Mucosa of descending colon (tissue), 3 donors: ENCODE results near the gene CEBPZ. TPM values are rescaled to one million over a fixed set of nuclear protein-coding genes. Genes with fewer than 3 reads are reported as not detected.

Experiments
- ATAC-seq: fragments of 200-7000 bp; cut with Tn5 transposase; one replicate; pipeline ENCODE4 v1.9.1; 2020; ENCODE audit warnings: mild to moderate bottlenecking, moderate library complexity
- DNase-seq, 3 donors: peaks; one replicate each; pipeline ENCODE4 v3.0.0-alpha.2; 2020
- H3K36me3 ChIP-seq: fragments of 200-600 bp; one replicate; pipeline ENCODE4 v1.8.0; 2021; ENCODE audit warnings: low read depth, mild to moderate bottlenecking
- H3K4me1 ChIP-seq: fragments of 200-600 bp; one replicate; pipeline ENCODE4 v1.8.0; 2021; ENCODE audit warnings: low read depth, mild to moderate bottlenecking
- H3K4me3 ChIP-seq: fragments of 200-600 bp; one replicate; pipeline ENCODE4 v1.8.0; 2021; ENCODE audit warnings: mild to moderate bottlenecking
- H3K9me3 ChIP-seq: fragments of 200-600 bp; one replicate; pipeline ENCODE4 v1.8.0; 2021; ENCODE audit warnings: mild to moderate bottlenecking
- intact Hi-C, 2 donors: fragments of 100-400 bp; cut with DNase I in 1 of 2; cut with micrococcal nuclease in 1 of 2; formaldehyde crosslinking; loops; one replicate each; pipeline versions ENCODE4 v1.11.0 to v1.11.1; 2022; cut with DNase I, micrococcal nuclease
- total RNA-seq, 3 donors: library from RNA; stranded (reverse); fragmentation: NEBNext Ultra II Directional in 2 of 3; extraction: Animal tissue kit (Norgen Biotek cat#: 25700) in 2 of 3; gene quantifications; one replicate each; pipeline versions ENCODE4 v1.2.1 to v1.2.4, GENCODE V29; 2021 to 2023
- TF ChIP-seq, protein P1 (sequence below): fragments of 200-600 bp; IDR thresholded peaks from one replicate; pipeline ENCODE4 v1.8.0; 2022; ENCODE audit warnings: antibody characterized with exemption, mild to moderate bottlenecking
- donor health status: DM: no; HTN: no; CAD: no; lungs with moderate emphysema.
- donor health status: DM: no; HTN: no; CAD: no.
- donor health status: DM: no; HTN: yes; CAD: no.

The CEBPZ gene
- total RNA-seq, 3 donors from 2014 or later: 30.8 to 51.5 (median 32.8) TPM

- Histone ChIP-seq H3K9me3 (no peaks in the 10 kb centered on the region), H3K4me1 (peaks cover 14% of the 10 kb centered on the region), H3K4me3 (no peak overlapping the region), H3K36me3 (no peaks in the 10 kb centered on the region)
- DNase-seq (no peak), ATAC-seq (no peak)
- TF ChIP-seq, protein P1, sequence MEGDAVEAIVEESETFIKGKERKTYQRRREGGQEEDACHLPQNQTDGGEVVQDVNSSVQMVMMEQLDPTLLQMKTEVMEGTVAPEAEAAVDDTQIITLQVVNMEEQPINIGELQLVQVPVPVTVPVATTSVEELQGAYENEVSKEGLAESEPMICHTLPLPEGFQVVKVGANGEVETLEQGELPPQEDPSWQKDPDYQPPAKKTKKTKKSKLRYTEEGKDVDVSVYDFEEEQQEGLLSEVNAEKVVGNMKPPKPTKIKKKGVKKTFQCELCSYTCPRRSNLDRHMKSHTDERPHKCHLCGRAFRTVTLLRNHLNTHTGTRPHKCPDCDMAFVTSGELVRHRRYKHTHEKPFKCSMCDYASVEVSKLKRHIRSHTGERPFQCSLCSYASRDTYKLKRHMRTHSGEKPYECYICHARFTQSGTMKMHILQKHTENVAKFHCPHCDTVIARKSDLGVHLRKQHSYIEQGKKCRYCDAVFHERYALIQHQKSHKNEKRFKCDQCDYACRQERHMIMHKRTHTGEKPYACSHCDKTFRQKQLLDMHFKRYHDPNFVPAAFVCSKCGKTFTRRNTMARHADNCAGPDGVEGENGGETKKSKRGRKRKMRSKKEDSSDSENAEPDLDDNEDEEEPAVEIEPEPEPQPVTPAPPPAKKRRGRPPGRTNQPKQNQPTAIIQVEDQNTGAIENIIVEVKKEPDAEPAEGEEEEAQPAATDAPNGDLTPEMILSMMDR: no peak
- intact Hi-C loops: no loop called here
Observed at GRCh38 chr2:37154785-37155184, 76.6 kb downstream of the CEBPZ start.

GRCh38 chr2:37153224-37153623 is 78.2 kb downstream of the CEBPZ start:
- Histone ChIP-seq H3K4me3 (no peak overlapping the region), H3K4me1 (peaks cover 21% of the 10 kb centered on the region), H3K36me3 (no peaks in the 10 kb centered on the region), H3K9me3 (no peaks in the 10 kb centered on the region)
- intact Hi-C loops: no loop called here
- TF ChIP-seq, protein P1: no peak
- DNase-seq: no peak
- ATAC-seq: no peak

Other genes with a start within 250 kb of the CEBPZ start
- 10 to 100 TPM; 18.1 to 25.5 (median 22.1) TPM for gene HEATR5B, start 147.2 kb downstream of the CEBPZ start, total RNA-seq
- 1 to 10 TPM; 5.6 to 7.8 (median 6.4) TPM for gene GPATCH11, start 147.1 kb downstream of the CEBPZ start, total RNA-seq
- gene EIF2AK2, start 74.6 kb downstream of the CEBPZ start, total RNA-seq: 10 to 100 TPM; 27.5 to 48.8 (median 33.2) TPM
- gene SULT6B1, start 42.9 kb downstream of the CEBPZ start, total RNA-seq: not detected
- gene CEBPZOS, start 35.1 kb downstream of the CEBPZ start, total RNA-seq: 10 to 100 TPM; 34.2 to 50.5 (median 37.8) TPM
- gene NDUFAF7, start 62 bp upstream of the CEBPZ start, total RNA-seq: 10 to 100 TPM; 13.2 to 21.6 (median 14.0) TPM
- 10 to 100 TPM; 16.0 to 50.1 (median 19.7) TPM for gene PRKD3, start 93.2 kb upstream of the CEBPZ start, total RNA-seq
- 10 to 100 TPM in 1 of 3 donors, 1 to 10 TPM in 2; 4.3 to 15.8 (median 6.8) TPM for gene QPCT, start 113.0 kb upstream of the CEBPZ start, total RNA-seq